ENCODE results near the gene POLR2M.

GRCh38 chr15:57690341-57690966, 16.1 kb upstream of the POLR2M start:
- TF ChIP-seq CTCF (IDR thresholded peaks at IDR 0.05 in 4 of 5, conservative IDR thresholded peaks at IDR 0.05 in 1 of 5) (no peak), POLR2A (IDR thresholded peaks at IDR 0.05) (no peak)
